Testis (tissue), 2 donors: ENCODE data around the gene GAA.

Experiments used
- CTCF ChIP-seq, 3 experiments: fragments of 450-650 bp in 2 of 3; fragments of 200-600 bp in 1 of 3; sonication (generic) in 1 of 3; IDR thresholded peaks; one replicate each; pipeline ENCODE4 v1.5.1; 2016 to 2019; ENCODE audit warnings: antibody characterized with exemption in 3 of 3, mild to moderate bottlenecking in 2 of 3, moderate library complexity in 1 of 3
- POLR2A ChIP-seq: fragments of 450-650 bp; IDR thresholded peaks from one replicate; pipeline ENCODE4 v1.6.1; 2017; ENCODE audit warnings: antibody characterized with exemption, mild to moderate bottlenecking, moderate library complexity

DNA sequence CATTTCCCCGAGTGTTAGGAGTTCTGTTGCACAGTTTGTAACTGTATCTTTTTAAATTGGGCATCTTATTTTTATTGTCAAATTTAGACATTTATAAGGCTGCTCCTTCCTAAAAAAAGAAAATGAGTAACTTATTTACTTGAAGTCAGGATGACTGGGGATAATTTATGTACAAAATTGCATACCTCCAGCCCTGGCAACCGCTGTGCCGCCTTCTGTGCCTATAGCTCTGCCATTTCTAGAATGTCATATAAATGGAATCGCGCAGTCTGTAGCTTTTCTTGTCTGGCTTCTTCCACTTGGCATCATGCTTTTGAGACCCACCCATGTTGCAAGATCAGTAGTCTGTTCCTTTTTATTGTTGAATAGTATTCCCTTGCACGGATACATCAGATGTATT lies 29.0 kb upstream of the GAA start:
- TF ChIP-seq POLR2A (no peak), CTCF (IDR thresholded peaks at IDR 0.05) (no peak)
